Heart left ventricle (tissue), 13 donors: ENCODE results near the gene STARD8.

Source experiments
- POLR2A ChIP-seq, 2 donors: fragments of 450-650 bp; IDR thresholded peaks; one replicate each; pipeline ENCODE4 v1.6.1; 2017; ENCODE audit warnings: antibody characterized with exemption in 2 of 2, mild to moderate bottlenecking in 2 of 2, moderate library complexity in 2 of 2
- TF ChIP-seq, protein P1 (sequence below), 12 donors: fragments of 200-600 bp; sonication (generic) in 4 of 12; IDR thresholded peaks; one replicate each; pipeline versions ENCODE4 v1.5.0 to v1.8.0; 2018 to 2022; ENCODE audit warnings: antibody characterized with exemption in 12 of 12, mild to moderate bottlenecking in 5 of 12
- donor health status: ischemic (EF 13 %, LVEDD 7.1; RV severe dilation, severe dysfunction).
- donor health status: DM: no; HTN: yes; CAD: no.
- donor health status: DM: no; HTN: no; CAD: no.
- donor health status: ischemic (EF 25% LVEDD 6.9; RV normal size, moderate dysfunction).
- donor health status: ischemic (EF 25% LVEDD 5.7; RV mildly dilated, moderate dysfunction).
- donor health status: ischemic (EF 35%, LVEDD 5.7; RV mildly dilated, moderate dysfunction).
- donor health status: nonischemic (EF 11% LVEDD 7.7; RV severe dilation, severe dysfunction).
- donor health status: DM: yes; HTN: yes; CAD: no.
- donor health status: PGD.
- donor health status: ischemic (EF 29% LVEDD 5.4; RV normal size, mild dysfunction).
- donor health status: nonischemic (EF 23%, LVEDD 6.1; RV moderate dilation, normal function).

DNA sequence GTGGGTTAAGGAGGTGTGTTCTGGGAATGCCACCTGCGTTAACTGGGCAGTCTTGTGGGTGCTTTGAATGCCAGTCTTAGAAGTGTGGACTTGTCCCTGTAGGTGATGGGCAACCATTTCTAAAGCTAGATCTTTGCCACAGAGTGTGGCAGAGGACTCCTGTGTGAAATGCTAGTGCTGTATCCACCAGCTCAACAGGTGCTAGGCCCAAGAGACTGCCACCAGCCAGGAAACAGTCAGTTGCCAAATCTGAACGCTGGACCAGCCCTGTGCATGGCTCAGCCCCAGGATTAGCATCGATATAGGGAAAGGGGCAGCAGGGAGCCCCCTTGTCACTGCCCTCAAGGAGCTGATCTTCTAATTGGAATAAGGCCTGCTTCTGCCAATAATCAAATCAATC, 35.3 kb downstream of the STARD8 start:
- TF ChIP-seq POLR2A (IDR thresholded peaks at IDR 0.05), result no peak
- TF ChIP-seq, protein P1, sequence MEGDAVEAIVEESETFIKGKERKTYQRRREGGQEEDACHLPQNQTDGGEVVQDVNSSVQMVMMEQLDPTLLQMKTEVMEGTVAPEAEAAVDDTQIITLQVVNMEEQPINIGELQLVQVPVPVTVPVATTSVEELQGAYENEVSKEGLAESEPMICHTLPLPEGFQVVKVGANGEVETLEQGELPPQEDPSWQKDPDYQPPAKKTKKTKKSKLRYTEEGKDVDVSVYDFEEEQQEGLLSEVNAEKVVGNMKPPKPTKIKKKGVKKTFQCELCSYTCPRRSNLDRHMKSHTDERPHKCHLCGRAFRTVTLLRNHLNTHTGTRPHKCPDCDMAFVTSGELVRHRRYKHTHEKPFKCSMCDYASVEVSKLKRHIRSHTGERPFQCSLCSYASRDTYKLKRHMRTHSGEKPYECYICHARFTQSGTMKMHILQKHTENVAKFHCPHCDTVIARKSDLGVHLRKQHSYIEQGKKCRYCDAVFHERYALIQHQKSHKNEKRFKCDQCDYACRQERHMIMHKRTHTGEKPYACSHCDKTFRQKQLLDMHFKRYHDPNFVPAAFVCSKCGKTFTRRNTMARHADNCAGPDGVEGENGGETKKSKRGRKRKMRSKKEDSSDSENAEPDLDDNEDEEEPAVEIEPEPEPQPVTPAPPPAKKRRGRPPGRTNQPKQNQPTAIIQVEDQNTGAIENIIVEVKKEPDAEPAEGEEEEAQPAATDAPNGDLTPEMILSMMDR (IDR thresholded peaks at IDR 0.05), result no peak
